AG09319 (cell line): Measurements from ENCODE around the gene TMEM119.
A peak's percentile ranks its signal among the peaks of the same experiment; 100 is the strongest.

Experiments used
- DNase-seq: peaks from one replicate; pipeline ENCODE4 v3.0.0-alpha.2; 2010; ENCODE audit warnings: low read depth; ENCODE audit errors: extremely low read depth
- TF ChIP-seq, protein P1 (sequence below): IDR thresholded peaks from 2 replicates; pipeline ENCODE4 v1.5.1; 2011; ENCODE audit warnings: low read depth, mild to moderate bottlenecking, inconsistent platforms, low read length, moderate library complexity

Gene TMEM119, protein sequence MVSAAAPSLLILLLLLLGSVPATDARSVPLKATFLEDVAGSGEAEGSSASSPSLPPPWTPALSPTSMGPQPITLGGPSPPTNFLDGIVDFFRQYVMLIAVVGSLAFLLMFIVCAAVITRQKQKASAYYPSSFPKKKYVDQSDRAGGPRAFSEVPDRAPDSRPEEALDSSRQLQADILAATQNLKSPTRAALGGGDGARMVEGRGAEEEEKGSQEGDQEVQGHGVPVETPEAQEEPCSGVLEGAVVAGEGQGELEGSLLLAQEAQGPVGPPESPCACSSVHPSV

DNA sequence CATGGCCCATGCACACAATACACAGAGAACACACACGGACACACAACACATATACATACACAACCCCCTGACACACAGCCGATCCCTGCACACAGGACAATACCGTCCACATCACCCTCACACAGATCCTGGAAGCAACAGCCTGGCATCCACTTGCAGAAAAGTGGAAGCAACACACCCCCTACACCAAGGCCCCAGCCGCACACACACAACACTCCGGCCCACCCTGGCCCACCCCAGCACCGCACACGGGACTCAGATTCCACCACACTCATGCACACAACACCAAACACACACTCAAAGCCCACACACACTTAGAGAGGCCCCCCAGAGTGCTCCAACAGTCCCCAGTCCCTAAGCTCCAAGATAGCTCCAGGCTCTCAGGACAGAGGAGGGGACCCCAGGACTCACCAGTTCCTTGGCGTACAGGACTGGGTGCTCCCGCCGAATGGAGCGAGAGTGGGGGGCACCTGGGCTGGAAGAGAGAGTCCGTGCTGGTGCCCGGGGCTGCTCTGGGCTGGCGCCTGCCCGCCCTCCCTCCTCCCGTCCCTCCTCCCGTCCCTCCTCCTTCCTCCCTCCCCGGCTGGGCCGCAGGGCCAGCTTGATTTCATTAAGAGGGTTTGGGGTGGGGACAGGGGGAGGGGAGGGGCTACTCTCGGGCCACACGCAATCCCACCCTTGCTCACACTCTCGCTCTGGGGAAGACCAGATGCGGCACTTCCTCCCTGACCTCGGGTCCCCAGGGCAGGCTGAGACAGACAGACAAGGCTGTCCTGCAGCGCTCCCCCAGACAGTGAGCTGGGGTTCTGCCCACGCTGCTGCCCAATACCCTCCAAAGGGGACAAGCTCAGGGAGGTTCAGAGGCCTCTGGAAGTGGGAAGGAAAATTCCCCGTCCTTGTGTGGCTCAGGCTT is at the start of gene TMEM119:
TMEM119 (minus strand) TSS at position 526 of the 913 bp plus-strand sequence. CDS start 5,701 bp downstream, outside the sequence.
- DNase-seq, result peak; percentile 74
- TF ChIP-seq, protein P1, sequence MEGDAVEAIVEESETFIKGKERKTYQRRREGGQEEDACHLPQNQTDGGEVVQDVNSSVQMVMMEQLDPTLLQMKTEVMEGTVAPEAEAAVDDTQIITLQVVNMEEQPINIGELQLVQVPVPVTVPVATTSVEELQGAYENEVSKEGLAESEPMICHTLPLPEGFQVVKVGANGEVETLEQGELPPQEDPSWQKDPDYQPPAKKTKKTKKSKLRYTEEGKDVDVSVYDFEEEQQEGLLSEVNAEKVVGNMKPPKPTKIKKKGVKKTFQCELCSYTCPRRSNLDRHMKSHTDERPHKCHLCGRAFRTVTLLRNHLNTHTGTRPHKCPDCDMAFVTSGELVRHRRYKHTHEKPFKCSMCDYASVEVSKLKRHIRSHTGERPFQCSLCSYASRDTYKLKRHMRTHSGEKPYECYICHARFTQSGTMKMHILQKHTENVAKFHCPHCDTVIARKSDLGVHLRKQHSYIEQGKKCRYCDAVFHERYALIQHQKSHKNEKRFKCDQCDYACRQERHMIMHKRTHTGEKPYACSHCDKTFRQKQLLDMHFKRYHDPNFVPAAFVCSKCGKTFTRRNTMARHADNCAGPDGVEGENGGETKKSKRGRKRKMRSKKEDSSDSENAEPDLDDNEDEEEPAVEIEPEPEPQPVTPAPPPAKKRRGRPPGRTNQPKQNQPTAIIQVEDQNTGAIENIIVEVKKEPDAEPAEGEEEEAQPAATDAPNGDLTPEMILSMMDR, result no peak

DNA sequence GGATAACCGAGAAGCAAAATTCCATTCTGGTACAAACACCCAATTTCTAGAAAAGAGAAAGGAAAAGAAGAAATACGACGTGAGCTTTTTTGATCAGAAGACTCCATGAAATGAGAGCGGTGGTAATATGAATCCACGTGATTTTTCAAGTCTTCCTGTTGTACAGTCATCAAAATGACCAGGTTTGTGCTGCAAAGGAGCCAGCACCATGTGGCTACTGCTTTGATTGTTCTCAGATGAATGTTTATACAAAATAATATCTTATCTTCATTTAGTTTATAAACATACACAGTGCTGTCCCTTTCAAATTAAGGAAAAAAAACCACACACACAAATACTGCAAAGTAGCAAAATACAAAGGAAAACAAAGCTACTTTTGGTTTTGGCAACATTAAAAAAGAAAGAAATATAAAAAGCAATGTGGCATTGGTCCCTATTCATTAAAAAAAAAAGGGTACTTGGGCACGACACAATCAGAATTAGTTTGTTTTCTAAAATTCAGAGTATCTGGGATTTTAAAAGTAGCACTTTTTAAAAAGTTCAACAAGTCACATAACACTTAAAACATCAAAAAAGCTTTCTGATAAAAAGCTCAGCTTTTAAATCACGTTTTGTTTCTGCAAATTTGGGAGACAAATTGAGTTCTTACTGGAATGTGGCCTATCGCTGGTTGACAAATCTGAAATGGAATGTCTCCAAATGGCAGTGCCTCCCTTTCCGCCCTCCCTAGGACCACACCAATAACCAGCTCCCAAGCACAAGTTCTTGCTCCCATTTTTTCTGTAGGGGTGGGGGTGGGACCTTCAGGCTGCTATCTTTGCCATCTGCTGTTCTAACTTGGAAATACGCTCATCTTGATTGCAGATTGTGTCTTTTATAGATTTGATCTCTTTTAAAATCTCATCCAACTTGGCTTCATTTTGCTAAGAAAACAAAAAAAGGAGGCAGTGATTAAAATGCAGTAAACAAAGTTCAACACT is 49.0 kb upstream of the TMEM119 start:
- no peak for DNase-seq

DNA sequence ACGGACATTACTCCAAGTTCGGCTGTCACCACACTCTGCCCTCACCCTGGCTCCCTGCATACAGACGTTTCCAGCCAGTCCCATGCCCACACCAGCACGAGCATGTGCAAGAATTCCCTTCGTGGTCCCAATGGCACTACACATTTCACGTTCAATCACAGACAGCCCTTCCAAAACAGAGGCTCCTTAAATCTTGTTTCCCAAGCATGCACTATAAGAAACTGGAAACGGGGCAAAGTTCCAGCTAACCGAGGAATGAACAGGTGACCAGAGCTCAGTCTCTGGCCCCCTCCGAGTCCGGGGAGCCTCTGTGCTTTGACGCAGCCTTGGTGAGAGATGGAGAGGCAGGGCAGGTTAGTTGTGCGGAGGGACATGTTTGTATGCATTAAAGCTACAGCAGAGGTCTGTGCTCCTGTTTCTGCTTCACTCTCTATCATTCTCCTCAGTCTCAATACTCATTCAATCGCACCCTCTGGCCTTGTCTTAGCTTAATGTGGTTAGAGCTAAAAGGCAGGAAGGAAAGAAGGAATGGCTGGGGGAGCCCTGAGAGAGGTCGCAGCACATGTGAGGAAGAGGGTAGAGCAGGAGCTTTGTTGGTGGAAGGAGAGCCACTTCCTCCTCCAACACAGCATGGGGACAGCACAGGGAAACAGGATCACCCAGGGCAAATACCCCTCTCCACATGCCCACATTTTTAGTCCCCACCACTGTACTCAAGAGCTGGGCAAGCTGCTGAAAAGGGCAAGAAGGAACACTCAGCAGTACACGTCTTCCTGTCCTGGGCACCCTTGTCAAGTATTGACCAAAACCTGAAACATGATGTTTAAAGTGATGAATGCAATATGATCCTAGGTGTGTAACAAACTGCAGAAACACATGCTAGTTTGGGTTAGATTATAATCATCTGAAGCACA is 48.1 kb upstream of the TMEM119 start:
- DNase-seq, result no peak

More for the DNA sequence above, 49.0 kb upstream of the TMEM119 start:
- TF ChIP-seq, protein P1, result peak; percentile 17

DNA sequence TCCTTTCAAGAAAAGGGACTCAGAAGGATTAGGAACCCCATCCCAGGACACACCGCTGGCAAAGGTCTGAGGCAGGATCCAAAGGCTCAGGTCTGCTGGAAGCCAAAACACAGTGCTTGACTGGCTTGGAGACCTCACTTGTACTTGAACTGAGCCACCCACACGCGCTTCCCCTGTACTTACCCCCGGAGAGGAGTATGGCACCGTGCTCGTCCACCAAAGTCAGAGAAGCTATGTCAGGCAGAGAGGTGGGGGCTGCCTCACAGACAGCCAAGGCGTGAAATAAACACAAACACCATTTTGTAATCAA is 46.9 kb upstream of the TMEM119 start:
- TF ChIP-seq, protein P1, result no peak
- no peak for DNase-seq

More for the DNA sequence above, 48.1 kb upstream of the TMEM119 start:
- TF ChIP-seq, protein P1, result no peak

DNA sequence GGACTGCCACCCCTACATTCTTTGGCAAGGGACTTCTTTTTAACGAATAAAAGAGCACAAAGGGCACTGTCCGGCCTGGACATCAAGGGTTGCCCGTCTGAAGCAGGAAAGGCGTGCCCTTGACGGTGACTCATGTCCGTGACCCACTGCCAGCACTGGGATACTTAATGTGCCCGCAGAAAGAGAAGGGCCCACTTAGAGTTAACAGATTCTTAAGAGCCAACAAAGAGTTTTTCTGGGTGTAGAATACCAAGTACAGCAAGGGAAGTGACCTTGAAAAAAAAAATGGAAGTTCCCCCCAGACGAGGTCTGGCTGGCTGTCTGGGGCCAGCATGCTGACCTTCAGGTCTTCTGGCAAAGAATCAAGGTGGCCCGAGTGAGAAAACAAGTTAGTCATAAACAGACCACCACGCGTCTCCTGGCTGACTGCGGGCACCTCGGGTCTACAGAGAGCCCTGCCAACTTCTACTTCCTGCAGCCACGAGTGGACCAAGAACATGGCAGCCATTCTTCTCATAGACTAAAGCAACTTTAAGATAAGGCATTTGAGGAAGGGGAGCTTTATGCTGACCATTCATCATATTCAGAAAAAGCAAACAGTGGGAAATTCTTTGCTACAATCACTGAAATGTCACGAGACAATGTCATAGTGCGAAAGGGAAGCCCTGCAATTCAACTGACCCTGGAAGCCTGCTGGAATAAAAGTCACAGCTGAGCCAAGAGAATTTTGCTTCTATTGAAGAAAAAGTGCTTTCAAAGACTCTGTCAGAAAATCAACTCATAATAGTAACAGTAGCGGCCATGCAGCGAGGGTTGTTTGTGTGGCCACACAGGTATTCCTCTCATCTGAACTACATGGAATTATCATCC is 46.3 kb upstream of the TMEM119 start:
- TF ChIP-seq, protein P1, result no peak
- DNase-seq, result no peak
